HFF-Myc (cell line): ENCODE data around the gene TMEM30B.
"Not testable (repeated sequence)": the region's sequence is repeated elsewhere in the genome, so short reads cannot be mapped to it uniquely, and the experiment has no call there.

Experiments used
- DNase-seq: peaks from one replicate; pipeline ENCODE4 v3.0.0-alpha.2; 2011; ENCODE audit warnings: low read depth; ENCODE audit errors: extremely low read depth
- H3K4me3 ChIP-seq: replicated peaks from 2 replicates; pipeline ENCODE4 v1.5.1; 2011; ENCODE audit warnings: low read depth, mild to moderate bottlenecking, control low read depth, low read length
- CTCF ChIP-seq: IDR thresholded peaks from 2 replicates; pipeline ENCODE4 v1.5.1; 2012; ENCODE audit warnings: mild to moderate bottlenecking, low read depth, low read length, control low read depth; ENCODE audit errors: missing control alignments

The TMEM30B gene

DNA sequence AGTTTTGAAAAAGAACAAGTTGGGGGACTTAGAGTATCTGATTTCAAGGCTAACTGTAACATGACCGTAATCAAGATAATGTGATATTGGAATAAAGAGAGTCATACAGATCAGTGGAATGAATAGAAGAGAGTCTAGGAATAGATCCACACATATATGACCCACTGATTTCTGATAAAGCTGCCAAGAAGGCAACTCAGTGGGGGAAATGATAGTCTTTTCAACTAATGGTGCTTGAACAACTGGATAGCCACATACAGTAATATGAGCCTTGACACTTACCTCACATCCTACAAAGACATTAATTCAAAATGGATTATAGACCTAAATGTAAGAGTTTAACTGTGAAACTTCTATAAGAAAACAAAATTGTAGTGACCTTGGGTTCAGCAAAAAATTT lies 44.0 kb upstream of the TMEM30B start:
- DNase-seq = no peak
- TF ChIP-seq CTCF = no peak
- no peak overlapping the region for H3K4me3 ChIP-seq

- no peak overlapping the region for H3K4me3 ChIP-seq
- TF ChIP-seq CTCF = no peak
- no peak for DNase-seq
Measured at GRCh38 chr14:61323970-61324369, 42.8 kb upstream of the TMEM30B start.

- no peak overlapping the region for H3K4me3 ChIP-seq
- DNase-seq = no peak
- TF ChIP-seq CTCF = no peak
Measured at GRCh38 chr14:61322799-61323290, 41.7 kb upstream of the TMEM30B start.

GRCh38 chr14:61322011-61322798 lies 41.1 kb upstream of the TMEM30B start:
- TF ChIP-seq CTCF = no peak
- no peak overlapping the region; the same call in 1 of the 2 replicates for H3K4me3 ChIP-seq
- no peak for DNase-seq

- H3K4me3 ChIP-seq = peak within 1 kb of the TSS; percentile 39
- DNase-seq = no peak
- TF ChIP-seq CTCF = no peak
Measured at GRCh38 chr14:61321385-61322010, 40.4 kb upstream of the TMEM30B start, which contains the start of gene PRKCH. Gene PRKCH (plus strand): TSS chr14:61321579. CDS start chr14:61322102, 523 bp downstream.

DNA sequence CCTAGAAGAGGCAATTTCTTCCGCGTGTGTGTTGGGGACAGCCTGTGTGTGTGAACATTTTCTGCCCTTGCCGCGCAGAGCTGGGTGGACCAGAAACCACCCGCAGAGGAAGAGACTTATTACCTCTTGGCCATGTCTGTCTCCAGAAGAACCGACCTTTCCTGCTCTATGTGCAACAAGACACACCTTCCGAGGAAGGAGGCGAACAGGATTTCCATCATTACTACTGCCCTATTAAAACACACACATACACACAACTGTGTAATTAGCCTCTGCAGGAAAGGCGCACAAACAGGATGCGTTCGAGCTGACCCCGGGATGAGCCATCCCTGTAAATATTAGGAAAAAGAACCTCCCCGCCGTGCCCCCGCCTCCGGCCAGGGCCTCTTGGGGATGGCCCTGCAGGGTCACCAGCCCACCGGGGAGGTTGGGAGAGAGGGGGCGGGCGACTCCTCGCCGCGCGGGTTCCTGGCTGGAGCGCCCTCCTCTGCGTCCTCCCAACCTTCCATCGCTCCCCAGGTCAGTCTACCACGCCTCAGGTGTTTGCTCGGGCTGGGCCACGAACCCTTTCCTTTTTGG lies 39.8 kb upstream of the TMEM30B start:
- H3K4me3 ChIP-seq = peak overlapping the region; percentile 39
- no peak for TF ChIP-seq CTCF
- DNase-seq = no peak

DNA sequence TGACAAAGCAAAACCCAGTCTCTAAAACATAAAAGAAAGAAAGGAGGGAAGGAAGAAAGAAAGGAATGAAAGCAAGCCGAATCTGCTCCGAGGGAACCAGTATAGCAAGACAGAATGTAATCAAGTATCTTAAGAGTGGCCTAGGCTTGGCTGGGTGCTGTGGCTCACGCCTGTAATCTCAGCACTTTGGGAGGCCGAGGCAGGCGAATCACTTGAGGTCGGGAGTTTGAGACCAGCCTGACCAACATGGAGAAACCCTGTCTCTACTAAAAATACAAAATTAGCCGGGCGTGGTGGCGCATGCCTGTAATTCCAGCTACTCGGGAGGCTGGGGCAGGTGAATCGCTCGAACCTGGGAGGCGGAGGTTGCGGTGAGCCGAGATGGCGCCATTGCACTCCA lies 39.0 kb upstream of the TMEM30B start:
- not testable (repeated sequence) for H3K4me3 ChIP-seq, DNase-seq
